Stimulated activated CD8-positive, alpha-beta memory T cell treated with anti-CD3 and anti-CD28 coated beads, Interleukin-4, amount 100 ng/mL, for 48 hours (primary cell): ENCODE results near the gene MBIP.

ENCODE experiments used
- DNase-seq: peaks from one replicate; pipeline ENCODE4 v3.0.0-alpha.2; 2020

MBIP gene

GRCh38 chr14:36258241-36258640, 62.2 kb downstream of the MBIP start:
- no peak for DNase-seq

DNA sequence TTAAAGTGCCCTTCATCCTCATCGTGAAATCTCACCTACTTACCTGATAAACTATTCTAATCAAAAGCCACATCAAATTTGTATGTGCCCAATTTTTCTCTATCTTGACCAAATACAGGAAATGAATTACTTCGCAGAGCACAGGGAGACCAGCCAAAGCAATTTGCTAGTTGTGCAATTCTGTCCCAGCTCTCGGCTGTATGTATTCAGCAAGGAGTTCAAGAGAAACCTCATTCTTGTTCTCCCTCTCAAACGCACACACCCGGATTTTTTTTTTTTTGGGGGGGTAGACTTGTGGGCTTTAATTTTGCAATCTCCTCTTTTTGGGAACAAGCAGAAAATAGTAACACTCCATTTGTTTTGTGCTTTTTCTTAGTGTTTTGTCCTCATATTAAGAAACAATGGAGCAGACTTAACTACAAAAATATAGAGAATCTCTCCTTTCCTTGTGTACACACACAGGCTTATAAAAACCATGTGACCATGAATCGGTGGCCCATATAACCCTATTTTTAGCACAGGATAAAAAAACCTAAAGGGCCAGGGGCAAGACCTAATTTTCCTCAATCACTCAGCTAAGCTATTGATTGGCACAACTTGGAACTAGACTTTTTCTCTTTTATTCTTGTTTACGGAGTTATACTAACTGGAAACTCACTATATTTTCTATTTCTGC, 64.2 kb downstream of the MBIP start:
- DNase-seq = no peak

DNA sequence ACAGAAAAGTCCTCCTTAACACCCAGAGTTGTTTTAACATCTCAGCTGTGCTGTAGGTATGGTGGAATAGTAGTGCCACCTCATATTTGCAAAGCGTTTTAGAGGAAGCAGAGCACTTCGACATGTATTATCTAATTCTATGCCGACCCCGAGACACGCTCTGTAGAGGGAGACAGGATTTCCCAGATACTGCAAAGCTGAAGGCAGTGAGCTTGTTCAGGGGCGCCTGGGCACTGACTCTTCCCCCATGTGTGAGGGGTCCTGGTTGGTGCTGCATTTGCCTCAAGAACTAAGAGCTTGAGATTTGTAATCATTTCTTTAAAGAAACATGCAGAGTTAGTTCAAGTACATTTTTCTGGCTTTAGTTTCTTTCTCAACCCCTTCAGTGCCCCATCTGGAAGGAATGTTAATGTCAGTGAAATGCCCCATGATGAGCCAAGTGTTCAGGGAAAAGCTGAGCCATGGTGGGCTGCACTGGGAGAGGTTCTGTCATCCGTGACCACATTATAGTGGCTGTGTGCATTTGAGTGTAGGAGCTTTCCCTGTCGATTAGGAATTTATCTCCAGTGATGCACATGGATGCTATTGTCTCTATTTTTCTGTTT, 66.3 kb downstream of the MBIP start:
- no peak for DNase-seq
